Measurements from ENCODE around the gene C4orf36. TPM values are rescaled to one million over a fixed set of nuclear protein-coding genes. Genes with fewer than 3 reads are reported as not detected.

Gene C4orf36
- total and polyA plus RNA-seq, 2 of the 8 experiments (the other 6 are each of a cell fraction or from before 2014, with no cell fraction given) = 1.2 to 1.5 TPM

DNA sequence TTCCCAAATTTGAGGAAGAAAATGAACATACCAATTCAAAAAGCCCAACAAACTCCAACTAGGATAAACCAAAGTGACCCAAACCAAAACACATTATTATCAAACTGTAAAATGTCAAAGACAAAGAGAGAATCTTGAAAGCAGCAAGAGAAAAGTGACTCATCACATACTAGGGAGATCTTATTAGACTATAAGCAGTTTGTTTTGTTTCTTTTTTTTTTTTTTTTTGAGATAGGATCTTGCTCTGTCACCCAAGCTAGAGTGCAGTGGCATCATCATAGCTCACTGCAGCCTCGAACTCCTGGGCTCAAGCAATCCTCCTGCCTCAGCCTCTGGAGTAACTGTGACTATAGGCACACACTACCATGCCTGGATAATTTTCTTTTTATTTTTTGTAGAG lies 12.6 kb downstream of the C4orf36 start:
- DNase-seq (ENCODE audit: low read depth in 1 of 2, low spot score in 2 of 2) (no peak), FAIRE-seq (no peak)
- Histone ChIP-seq H4K8ac (ENCODE audit: extremely low read depth, insufficient read depth, low read length) (no peak overlapping the region), H3K56ac (replicated peaks; ENCODE audit: insufficient read length, low read depth, low read length) (no peak overlapping the region), H3K4ac (replicated peaks; ENCODE audit: insufficient read length, low read depth, low read length) (no peak overlapping the region), H3K79me1 (ENCODE audit: low read depth, low read length) (no peaks in the 10 kb centered on the region), H2BK20ac (ENCODE audit: low read length) (no peak overlapping the region), H4K5ac (ENCODE audit: insufficient read length, low read depth, low read length) (no peak overlapping the region), H4K91ac (replicated peaks; ENCODE audit: insufficient read length, low read length) (no peak overlapping the region), H3K27ac (ENCODE audit: low read depth, low read length) (no peak overlapping the region), H2BK5ac (ENCODE audit: low read depth, low read length) (no peak overlapping the region), H3K4me2 (ENCODE audit: insufficient read depth in 1 of 2, low read depth in 2 of 2, low read length in 2 of 2) (no peak overlapping the region), H3K9me3 (ENCODE audit: insufficient read depth in 2 of 2, low read depth in 1 of 2, low read length in 1 of 2) (peaks cover 0 to 9% of the 10 kb centered on the region in 2 experiments; a peak in 1 of 4 replicates), H2BK12ac (ENCODE audit: low read depth, low read length) (no peak overlapping the region), H2AFZ (ENCODE audit: low read length) (no peak overlapping the region), H3K23me2 (ENCODE audit: low read depth, low read length) (no peaks in the 10 kb centered on the region), H4K20me1 (replicated peaks in 1 of 2; ENCODE audit: control insufficient read depth in 1 of 2, insufficient read depth in 2 of 2, low read length in 2 of 2) (no peaks in the 10 kb centered on the region), H3K14ac (ENCODE audit: insufficient read length) (no peak overlapping the region), H3K4me1 (replicated peaks in 1 of 4; ENCODE audit: control insufficient read depth in 3 of 4, insufficient read depth in 4 of 4, low read length in 3 of 4) (peaks cover 0 to 3% (median 1%) of the 10 kb centered on the region in 4 experiments; a peak in 3 of 7 replicates), H3K23ac (ENCODE audit: insufficient read length) (no peak overlapping the region), H2AK5ac (ENCODE audit: low read depth, low read length) (no peak overlapping the region), H3K18ac (ENCODE audit: extremely low read depth, low read length) (no peak overlapping the region), H3K36me3 (ENCODE audit: control insufficient read depth in 2 of 4, insufficient read depth in 4 of 4, low read length in 3 of 4) (no peaks in the 10 kb centered on the region), H3K4me3 (ENCODE audit: extremely low read depth in 1 of 4, insufficient read depth in 2 of 4, low read depth in 3 of 4, low read length in 4 of 4) (no peak overlapping the region), H3K79me2 (ENCODE audit: control insufficient read depth in 1 of 2, insufficient read depth in 2 of 2, low read length in 2 of 2) (no peaks in the 10 kb centered on the region), H2BK120ac (replicated peaks; ENCODE audit: low read depth, low read length) (no peak overlapping the region), H3K27me3 (replicated peaks in 1 of 4; ENCODE audit: control insufficient read depth in 3 of 4, extremely low read depth in 1 of 4, insufficient read depth in 3 of 4, low read length in 3 of 4) (no peaks in the 10 kb centered on the region), H2BK15ac (ENCODE audit: low read length) (no peak overlapping the region), H3K9ac (replicated peaks in 1 of 4; ENCODE audit: extremely low read depth in 1 of 4, low read depth in 3 of 4, low read length in 3 of 4) (no peak overlapping the region)
- CTCF ChIA-PET (ENCODE audit: partially characterized antibody) = interaction anchor here (1.0 to 2.7 kb wide), 9 partner anchors 9 to 385 kb away, joined by 3 to 11 read pairs (median 4); partner anchors contain the start of gene SLC10A6
- 91% methylated on average over 1 of the region's 1 CpG; no CpG with 5 or more reads in 1 of the 2 experiments for WGBS, 2 experiments (ENCODE audit: extremely low coverage in 1 of 2, insufficient coverage in 1 of 2, insufficient read length in 1 of 2, insufficient replicate concordance in 2 of 2, low coverage in 1 of 2, low lambda C conversion rate in 2 of 2, missing lambda C conversion rate in 1 of 2)
- POLR2A ChIA-PET (ENCODE audit: partially characterized antibody) = interaction anchor here (1.2 to 1.9 kb wide), 2 partner anchors 8 to 12 kb away, joined by 3 to 7 read pairs; no protein-coding TSS in a partner anchor
- no peak for TF ChIP-seq FOSL1 (IDR thresholded peaks at IDR 0.05; ENCODE audit: insufficient read depth, low read depth, low read length)
- no peak for TF ChIP-seq ZNF274 (IDR thresholded peaks at IDR 0.05; ENCODE audit: borderline replicate concordance, extremely low read depth, low read length)

Measured in H1 (cell line).